ENCODE data around the gene SLC22A5. TPM values are rescaled to one million over a fixed set of nuclear protein-coding genes. Genes with fewer than 3 reads are reported as not detected.

Gene SLC22A5
- total RNA-seq, 1 donor from 2014 or later = 0.81 TPM

- no peaks in the 10 kb centered on the region for H3K36me3 Mint-ChIP-seq (ENCODE audit: unreplicated experiment)
- no peak for TF ChIP-seq CTCF (IDR thresholded peaks at IDR 0.05; ENCODE audit: partially characterized antibody, unreplicated experiment)
- H3K27ac Mint-ChIP-seq (ENCODE audit: unreplicated experiment) = no peak overlapping the region
- peaks cover 7% of the 10 kb centered on the region for H3K27me3 Mint-ChIP-seq (ENCODE audit: unreplicated experiment)
- no peaks in the 10 kb centered on the region for H3K4me1 Mint-ChIP-seq (ENCODE audit: low read depth, unreplicated experiment)
- H3K9me3 Mint-ChIP-seq (ENCODE audit: unreplicated experiment) = peaks cover 8% of the 10 kb centered on the region
- DNase-seq = no peak
- H3K4me3 Mint-ChIP-seq (ENCODE audit: unreplicated experiment) = no peak overlapping the region
Observed at GRCh38 chr5:132444061-132444460, 74.6 kb downstream of the SLC22A5 start.

Small RNA genes lying within 50 kb of the gene (microRNA-seq; reads per million reads assigned to microRNA genes)
- gene MIR3936 (ENCODE audit: unreplicated experiment) = not detected

Other genes starting within 250 kb of the SLC22A5 start
- 26.6 TPM for gene P4HA2, start 141.9 kb upstream of the SLC22A5 start, total RNA-seq (ENCODE audit: unreplicated experiment)
- 81.6 TPM for gene PDLIM4, start 112.0 kb upstream of the SLC22A5 start, total RNA-seq (ENCODE audit: unreplicated experiment)
- gene SLC22A4, start 75.3 kb upstream of the SLC22A5 start, total RNA-seq (ENCODE audit: unreplicated experiment) = 0.37 TPM
- gene IRF1, start 121.1 kb downstream of the SLC22A5 start, total RNA-seq (ENCODE audit: unreplicated experiment) = 2.8 TPM
- not detected for gene IL5, start 173.8 kb downstream of the SLC22A5 start, total RNA-seq (ENCODE audit: unreplicated experiment)
- 34.9 TPM for gene RAD50, start 187.3 kb downstream of the SLC22A5 start, total RNA-seq (ENCODE audit: unreplicated experiment)